Measurements from ENCODE around the gene PHGDH.

GRCh38 chr1:119675349-119676345 is 36.1 kb upstream of the PHGDH start:
- TF ChIP-seq CTCF (IDR thresholded peaks at IDR 0.05; ENCODE audit: insufficient read depth, low read length) (peak; percentile 70), POLR2AphosphoS5 (IDR thresholded peaks at IDR 0.05; ENCODE audit: low read depth) (no peak), REST (IDR thresholded peaks at IDR 0.05; ENCODE audit: insufficient replicate concordance, low read depth) (no peak), GABPA (IDR thresholded peaks at IDR 0.05; ENCODE audit: low read depth) (no peak), SPI1 (IDR thresholded peaks at IDR 0.05; ENCODE audit: borderline replicate concordance, low read depth) (no peak)

Measured in HL-60 (cell line).